ENCODE data around the gene HNRNPH1.

The HNRNPH1 gene

DNA sequence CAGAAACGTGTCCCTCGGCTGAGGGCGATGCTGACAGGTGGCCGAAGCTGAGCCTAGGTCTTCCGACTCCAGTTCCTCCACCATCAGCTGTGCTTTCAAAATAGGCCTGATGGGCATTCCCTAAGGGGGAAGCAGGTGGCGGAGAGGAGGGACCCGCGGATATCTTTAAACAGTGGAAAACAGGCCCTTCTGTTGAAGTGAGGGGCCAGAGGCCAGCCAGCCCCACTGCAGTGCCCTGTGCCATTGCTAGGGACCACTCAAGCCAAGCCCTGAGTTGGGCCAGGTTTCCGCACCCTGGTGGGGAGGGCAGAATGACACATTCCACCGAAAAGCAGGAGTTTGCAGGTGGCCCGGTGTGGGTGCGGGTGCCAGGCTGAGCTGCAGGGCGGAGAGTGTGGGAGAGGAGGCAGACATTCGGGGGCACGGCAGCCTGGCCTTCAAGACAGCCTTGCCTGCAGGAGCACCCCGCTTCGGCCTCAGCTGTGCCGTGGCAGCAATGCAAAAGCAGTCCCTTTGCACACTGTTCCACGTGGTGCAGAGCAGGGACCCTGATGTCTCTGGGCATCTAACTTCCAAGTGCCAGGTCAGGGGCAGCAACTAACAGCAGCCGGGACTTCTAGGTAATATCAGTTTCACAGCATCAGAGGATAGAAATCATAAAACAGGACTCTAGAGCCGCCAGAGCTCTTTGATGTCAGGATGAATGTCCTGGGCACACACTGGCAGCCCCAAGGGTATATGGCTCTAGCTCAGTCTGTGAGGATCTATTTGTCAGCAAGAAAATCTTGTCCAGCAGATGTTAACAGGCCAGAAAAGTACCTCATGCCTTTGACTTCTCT is 17.2 kb downstream of the HNRNPH1 start:
- Histone ChIP-seq H3K27ac (ENCODE audit: low read depth, low read length) (no peak overlapping the region), H4K20me1 (ENCODE audit: control insufficient read depth, insufficient read depth, low read depth, low read length) (peaks cover 3% of the 10 kb centered on the region; the same call in 1 of the 2 replicates), H3K27me3 (ENCODE audit: control insufficient read depth, low read length) (no peaks in the 10 kb centered on the region), H3K9me3 (ENCODE audit: control insufficient read depth, insufficient read depth, low read length) (no peaks in the 10 kb centered on the region), H3F3A (ENCODE audit: control insufficient read depth, insufficient read depth) (peaks cover 35% of the 10 kb centered on the region), H3K4me2 (ENCODE audit: low read length) (no peak overlapping the region), H3K79me2 (ENCODE audit: control insufficient read depth, low read length) (no peaks in the 10 kb centered on the region), H3K4me1 (ENCODE audit: control insufficient read depth, low read length) (no peaks in the 10 kb centered on the region), H3K36me3 (ENCODE audit: control insufficient read depth, low read length) (peaks cover 67% of the 10 kb centered on the region), H3K4me3 (ENCODE audit: low read length) (no peak overlapping the region), H3K9me2 (replicated peaks; ENCODE audit: control insufficient read depth, low read length) (no peaks in the 10 kb centered on the region)
- TF ChIP-seq, protein P1, sequence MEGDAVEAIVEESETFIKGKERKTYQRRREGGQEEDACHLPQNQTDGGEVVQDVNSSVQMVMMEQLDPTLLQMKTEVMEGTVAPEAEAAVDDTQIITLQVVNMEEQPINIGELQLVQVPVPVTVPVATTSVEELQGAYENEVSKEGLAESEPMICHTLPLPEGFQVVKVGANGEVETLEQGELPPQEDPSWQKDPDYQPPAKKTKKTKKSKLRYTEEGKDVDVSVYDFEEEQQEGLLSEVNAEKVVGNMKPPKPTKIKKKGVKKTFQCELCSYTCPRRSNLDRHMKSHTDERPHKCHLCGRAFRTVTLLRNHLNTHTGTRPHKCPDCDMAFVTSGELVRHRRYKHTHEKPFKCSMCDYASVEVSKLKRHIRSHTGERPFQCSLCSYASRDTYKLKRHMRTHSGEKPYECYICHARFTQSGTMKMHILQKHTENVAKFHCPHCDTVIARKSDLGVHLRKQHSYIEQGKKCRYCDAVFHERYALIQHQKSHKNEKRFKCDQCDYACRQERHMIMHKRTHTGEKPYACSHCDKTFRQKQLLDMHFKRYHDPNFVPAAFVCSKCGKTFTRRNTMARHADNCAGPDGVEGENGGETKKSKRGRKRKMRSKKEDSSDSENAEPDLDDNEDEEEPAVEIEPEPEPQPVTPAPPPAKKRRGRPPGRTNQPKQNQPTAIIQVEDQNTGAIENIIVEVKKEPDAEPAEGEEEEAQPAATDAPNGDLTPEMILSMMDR (IDR thresholded peaks at IDR 0.05; ENCODE audit: low read depth, low read length, poor library complexity, severe bottlenecking): no peak
- TF ChIP-seq EZH2phosphoT487 (IDR thresholded peaks at IDR 0.05; ENCODE audit: borderline replicate concordance, low read length): no peak

DNA sequence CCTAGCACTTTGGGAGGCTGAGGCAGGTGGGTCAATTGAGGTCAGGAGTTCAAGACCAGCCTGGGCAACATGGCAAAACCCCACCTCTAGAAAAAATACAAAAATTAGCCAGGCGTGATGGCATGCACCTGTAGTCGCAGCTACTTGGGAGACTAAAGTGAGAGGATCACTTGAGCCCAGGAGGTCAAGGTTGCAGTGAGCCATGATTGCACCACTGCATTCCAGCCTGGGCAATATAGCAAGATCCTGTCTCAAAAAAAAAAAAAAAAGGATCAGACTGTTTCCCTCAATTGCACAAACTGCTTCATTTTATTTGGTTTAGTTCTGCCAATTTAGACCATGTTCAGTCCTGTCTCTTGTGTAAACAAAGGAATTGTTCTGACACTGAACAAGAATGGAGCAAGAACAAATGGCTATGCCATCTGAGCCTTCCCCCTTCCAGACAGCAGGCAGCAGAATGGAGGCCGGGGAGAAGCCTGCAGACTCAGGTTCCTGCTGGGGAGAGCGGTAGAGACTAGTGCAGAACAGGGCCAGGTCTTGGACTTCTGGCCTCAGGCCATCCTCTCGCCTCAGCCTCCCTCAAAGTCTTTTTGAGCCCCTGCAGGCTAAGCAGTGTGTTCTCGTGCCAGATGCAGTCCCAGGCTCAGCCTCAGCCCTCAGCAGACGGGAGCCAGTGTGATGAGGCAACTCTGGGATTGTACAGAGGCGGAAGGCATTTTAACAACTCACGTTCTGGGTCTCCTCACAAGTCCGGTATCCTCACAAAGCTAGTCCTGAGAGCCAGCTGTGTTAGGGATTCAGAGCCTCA is 18.2 kb downstream of the HNRNPH1 start:
- H3K36me3 ChIP-seq (ENCODE audit: control insufficient read depth, low read length): peaks cover 58% of the 10 kb centered on the region

DNA sequence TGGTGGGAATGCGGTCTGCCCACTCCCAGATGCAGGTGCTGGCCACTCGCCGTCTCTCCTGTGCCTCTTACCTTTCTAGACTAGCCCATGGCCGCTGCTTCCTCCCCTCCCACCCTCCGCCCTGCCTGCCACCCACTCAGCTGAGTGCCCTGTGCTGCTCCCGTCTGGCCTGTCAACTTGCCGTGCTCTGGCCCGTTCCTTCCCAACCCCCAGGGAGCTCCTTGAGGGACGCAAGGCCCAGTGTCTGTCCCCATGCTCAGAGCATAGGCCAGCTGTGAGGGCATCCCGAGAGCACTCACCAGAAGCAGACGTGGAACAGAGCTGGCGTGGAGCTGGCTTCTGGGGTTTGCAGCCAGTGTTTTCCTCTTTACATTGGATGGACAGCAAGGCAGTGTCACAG is 20.2 kb downstream of the HNRNPH1 start:
- H3K27ac ChIP-seq (ENCODE audit: low read depth, low read length): no peak overlapping the region
- H3K4me1 ChIP-seq (ENCODE audit: control insufficient read depth, low read length): no peaks in the 10 kb centered on the region
- H3K79me2 ChIP-seq (ENCODE audit: control insufficient read depth, low read length): no peaks in the 10 kb centered on the region
- no peak overlapping the region for H3K4me3 ChIP-seq (ENCODE audit: low read length)
- no peaks in the 10 kb centered on the region for H3K9me2 ChIP-seq (replicated peaks; ENCODE audit: control insufficient read depth, low read length)
- TF ChIP-seq, protein P1 (IDR thresholded peaks at IDR 0.05; ENCODE audit: low read depth, low read length, poor library complexity, severe bottlenecking): no peak
- no peak for TF ChIP-seq EZH2phosphoT487 (IDR thresholded peaks at IDR 0.05; ENCODE audit: borderline replicate concordance, low read length)
- H4K20me1 ChIP-seq (ENCODE audit: control insufficient read depth, insufficient read depth, low read depth, low read length): no peaks in the 10 kb centered on the region
- no peak overlapping the region for H3K4me2 ChIP-seq (ENCODE audit: low read length)
- H3K27me3 ChIP-seq (ENCODE audit: control insufficient read depth, low read length): no peaks in the 10 kb centered on the region
- no peaks in the 10 kb centered on the region for H3K9me3 ChIP-seq (ENCODE audit: control insufficient read depth, insufficient read depth, low read length)
- peaks cover 10% of the 10 kb centered on the region for H3F3A ChIP-seq (ENCODE audit: control insufficient read depth, insufficient read depth)
- peaks cover 62% of the 10 kb centered on the region for H3K36me3 ChIP-seq (ENCODE audit: control insufficient read depth, low read length)

More for the DNA sequence above, 18.2 kb downstream of the HNRNPH1 start:
- no peaks in the 10 kb centered on the region for H3K27me3 ChIP-seq (ENCODE audit: control insufficient read depth, low read length)
- peaks cover 24% of the 10 kb centered on the region for H3F3A ChIP-seq (ENCODE audit: control insufficient read depth, insufficient read depth)
- H3K4me3 ChIP-seq (ENCODE audit: low read length): no peak overlapping the region
- no peak overlapping the region for H3K27ac ChIP-seq (ENCODE audit: low read depth, low read length)
- H3K4me1 ChIP-seq (ENCODE audit: control insufficient read depth, low read length): no peaks in the 10 kb centered on the region
- no peaks in the 10 kb centered on the region for H3K9me2 ChIP-seq (replicated peaks; ENCODE audit: control insufficient read depth, low read length)
- no peaks in the 10 kb centered on the region for H4K20me1 ChIP-seq (ENCODE audit: control insufficient read depth, insufficient read depth, low read depth, low read length)
- no peaks in the 10 kb centered on the region for H3K9me3 ChIP-seq (ENCODE audit: control insufficient read depth, insufficient read depth, low read length)
- H3K4me2 ChIP-seq (ENCODE audit: low read length): no peak overlapping the region
- TF ChIP-seq, protein P1 (IDR thresholded peaks at IDR 0.05; ENCODE audit: low read depth, low read length, poor library complexity, severe bottlenecking): no peak
- no peak for TF ChIP-seq EZH2phosphoT487 (IDR thresholded peaks at IDR 0.05; ENCODE audit: borderline replicate concordance, low read length)
- no peaks in the 10 kb centered on the region for H3K79me2 ChIP-seq (ENCODE audit: control insufficient read depth, low read length)
